ENCODE measurements around the gene PUS1. TPM values are rescaled to one million over a fixed set of nuclear protein-coding genes. Genes with fewer than 3 reads are reported as not detected.

The PUS1 gene
- total and polyA plus RNA-seq, 7 donors: 11.7 to 46.8 (median 20.1) TPM

- Histone ChIP-seq H3K4me3 (no peak overlapping the region), H3K4me1 (peaks cover 5% of the 10 kb centered on the region), H3K27ac (no peak overlapping the region), H3K36me3 (ENCODE audit: insufficient read depth in 1 of 2, low read depth in 1 of 2) (peaks cover 0 to 38% of the 10 kb centered on the region in 2 donors), H3K9me3 (no peaks in the 10 kb centered on the region), H3K27me3 (ENCODE audit: insufficient read depth in 3 of 3, low read length in 2 of 3) (no peaks in the 10 kb centered on the region)
- no peak for TF ChIP-seq CTCF (IDR thresholded peaks at IDR 0.05)
- intact Hi-C loops (cut with DNase I): loop anchor here in 1 of 2 donors (5.0 kb wide), 1 partner anchor 71 kb away; no protein-coding TSS in a partner anchor
- DNase-seq: no peak
- no peak for ATAC-seq
- 70 to 77% (median 72%) methylated on average over 11 of the region's 11 CpGs for WGBS, 3 donors
These were observed 5.8 kb upstream of the PUS1 start for GRCh38 chr12:131923260-131923659.

GRCh38 chr12:131927110-131928079 is 1.7 kb upstream of the PUS1 start:
- ATAC-seq (no peak), DNase-seq (peak in 1 of 2 donors; percentile 50)
- Histone ChIP-seq H3K4me3 (no peak overlapping the region), H3K27ac (peak overlapping the region; percentile 88), H3K27me3 (ENCODE audit: insufficient read depth in 3 of 3, low read length in 2 of 3) (no peaks in the 10 kb centered on the region), H3K9me3 (no peaks in the 10 kb centered on the region), H3K36me3 (ENCODE audit: insufficient read depth in 1 of 2, low read depth in 1 of 2) (peaks cover 3 to 17% of the 10 kb centered on the region in 2 donors), H3K4me1 (peaks cover 13% of the 10 kb centered on the region)
- intact Hi-C loops (cut with DNase I): loop anchor here in 1 of 2 donors (2.0 kb wide), 1 partner anchor 31 kb away; no protein-coding TSS in a partner anchor
- no peak for TF ChIP-seq CTCF (IDR thresholded peaks at IDR 0.05)
- WGBS, 3 donors: 79 to 93% (median 90%) methylated on average over 22 to 24 of the region's 24 CpGs

DNA sequence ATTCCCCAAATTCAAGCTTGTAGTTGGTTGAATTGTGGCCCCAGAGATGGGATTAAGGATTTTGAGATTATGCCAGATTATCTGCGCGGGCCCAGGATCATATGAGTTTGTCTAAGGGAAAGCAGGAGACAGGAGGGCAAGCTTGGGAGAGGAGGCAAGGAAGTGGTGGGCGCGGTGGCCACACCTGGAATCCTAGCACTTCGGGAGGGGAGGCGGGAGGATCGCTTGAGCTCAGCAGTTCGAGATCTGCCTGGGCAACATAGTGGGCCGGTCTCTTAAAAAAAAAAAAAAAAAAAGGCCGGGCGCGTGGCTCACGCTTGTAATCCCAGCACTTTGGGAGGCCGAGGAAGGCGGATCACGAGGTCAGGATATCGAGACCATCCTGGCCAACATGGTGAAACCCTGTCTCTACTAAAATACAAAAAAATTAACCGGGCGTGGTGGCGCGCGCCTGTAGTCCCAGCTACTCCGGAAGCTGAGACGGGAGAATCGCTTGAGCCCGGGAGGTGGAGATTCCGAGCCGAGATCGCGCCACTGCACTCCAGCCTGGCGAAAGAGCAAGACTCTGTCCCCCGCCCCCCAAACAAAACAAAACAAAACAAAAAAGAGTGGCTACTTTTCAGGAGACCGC is 881 bp upstream of the PUS1 start:
- Histone ChIP-seq H3K36me3 (ENCODE audit: insufficient read depth in 1 of 2, low read depth in 1 of 2) (peaks cover 3 to 23% of the 10 kb centered on the region in 2 donors), H3K27me3 (ENCODE audit: insufficient read depth in 3 of 3, low read length in 2 of 3) (no peaks in the 10 kb centered on the region), H3K4me1 (peaks cover 13% of the 10 kb centered on the region), H3K27ac (peak overlapping the region; percentile 88), H3K9me3 (no peaks in the 10 kb centered on the region), H3K4me3 (peak overlapping the region; percentile 92)
- intact Hi-C loops (cut with DNase I): loop anchor here in 1 of 2 donors (2.0 kb wide), 1 partner anchor 31 kb away; no protein-coding TSS in a partner anchor
- DNase-seq: peak in 1 of 2 donors; percentile 56
- WGBS, 3 donors: 31 to 37% (median 37%) methylated on average over 30 to 33 of the region's 33 CpGs
- ATAC-seq: peak in 1 of 4 donors; percentile 8
- TF ChIP-seq CTCF (IDR thresholded peaks at IDR 0.05): no peak

- DNase-seq: peak in 1 of 2 donors; percentile 49
- ATAC-seq: peak in 3 of 4 donors; percentile 6 to 26 (median 18)
- Histone ChIP-seq H3K27ac (peak overlapping the region; percentile 88), H3K27me3 (ENCODE audit: insufficient read depth in 3 of 3, low read length in 2 of 3) (no peaks in the 10 kb centered on the region), H3K9me3 (no peaks in the 10 kb centered on the region), H3K4me3 (peak overlapping the region; percentile 92), H3K4me1 (peaks cover 8% of the 10 kb centered on the region), H3K36me3 (ENCODE audit: insufficient read depth in 1 of 2, low read depth in 1 of 2) (peaks cover 5 to 40% of the 10 kb centered on the region in 2 donors)
- TF ChIP-seq CTCF (IDR thresholded peaks at IDR 0.05): no peak
- 1 to 2% (median 2%) methylated on average over 57 to 87 of the region's 87 CpGs for WGBS, 3 donors
- intact Hi-C loops (cut with DNase I): loop anchor here in 1 of 2 donors (2.0 kb wide), 2 partner anchors 19 to 33 kb away; partner anchors contain the start of gene EP400
These were observed 743 bp downstream of the PUS1 start for GRCh38 chr12:131929581-131930456.
